Immature natural killer cell (primary cell): Measurements from ENCODE around the gene XCL1. TPM values are rescaled to one million over a fixed set of nuclear protein-coding genes. Genes with fewer than 3 reads are reported as not detected.

Experiments used
- DNase-seq, 3 donors: peaks; one replicate each; pipeline ENCODE4 v3.0.0; 2022; ENCODE audit warnings: mixed read lengths in 1 of 3
- H3K27ac Mint-ChIP-seq, 6 donors: one replicate each; pipeline ENCODE4 v1.8.0; 2020; ENCODE audit warnings: mixed read lengths in 6 of 6, mild to moderate bottlenecking in 5 of 6, inconsistent platforms in 4 of 6, moderate library complexity in 3 of 6
- H3K27me3 Mint-ChIP-seq, 3 donors: one replicate each; pipeline ENCODE4 v1.8.0; 2020 to 2021; ENCODE audit warnings: low read depth in 3 of 3, mild to moderate bottlenecking in 3 of 3, mixed read lengths in 3 of 3, moderate library complexity in 3 of 3, inconsistent platforms in 1 of 3
- H3K36me3 Mint-ChIP-seq, 3 donors: one replicate each; pipeline ENCODE4 v1.8.0; 2020; ENCODE audit warnings: mixed read lengths in 3 of 3, inconsistent platforms in 2 of 3, mild to moderate bottlenecking in 2 of 3
- H3K4me1 Mint-ChIP-seq, 2 donors: one replicate each; pipeline ENCODE4 v1.8.0; 2020; ENCODE audit warnings: inconsistent platforms in 2 of 2, mild to moderate bottlenecking in 2 of 2, mixed read lengths in 2 of 2, moderate library complexity in 1 of 2
- H3K4me3 Mint-ChIP-seq, 5 donors: one replicate each; pipeline ENCODE4 v1.8.0; 2020; ENCODE audit warnings: mild to moderate bottlenecking in 5 of 5, mixed read lengths in 5 of 5, inconsistent platforms in 3 of 5, moderate library complexity in 3 of 5
- H3K9me3 Mint-ChIP-seq, 6 donors: one replicate each; pipeline ENCODE4 v1.8.0; 2020; ENCODE audit warnings: mild to moderate bottlenecking in 6 of 6, mixed read lengths in 6 of 6, inconsistent platforms in 4 of 6, moderate library complexity in 3 of 6
- polyA plus RNA-seq, 3 donors: library from polyadenylated mRNA; unstranded; fragments of 300-500 nt; fragmentation: Illumina TruSeq; gene quantifications; one replicate each; pipeline ENCODE4 v1.2.3, GENCODE V29; 2021

Gene XCL1
- polyA plus RNA-seq, 3 donors from 2014 or later = 40.1 to 123 (median 59.8) TPM

GRCh38 chr1:168617974-168618750 is 41.8 kb downstream of the XCL1 start:
- DNase-seq = no peak
- Mint-ChIP-seq H3K27me3 (peaks cover 5 to 7% (median 6%) of the 10 kb centered on the region in 3 donors), H3K27ac (no peak overlapping the region), H3K36me3 (no peaks in the 10 kb centered on the region), H3K4me3 (no peak overlapping the region), H3K4me1 (no peaks in the 10 kb centered on the region), H3K9me3 (no peaks in the 10 kb centered on the region)

- Mint-ChIP-seq H3K4me3 (no peak overlapping the region), H3K27ac (no peak overlapping the region), H3K36me3 (no peaks in the 10 kb centered on the region), H3K27me3 (peaks cover 0 to 4% (median 0%) of the 10 kb centered on the region in 3 donors), H3K4me1 (no peaks in the 10 kb centered on the region), H3K9me3 (no peaks in the 10 kb centered on the region)
- DNase-seq = no peak
Observed at GRCh38 chr1:168618886-168619285, 42.5 kb downstream of the XCL1 start.

GRCh38 chr1:168621356-168621755 is 45.0 kb downstream of the XCL1 start:
- no peak for DNase-seq
- Mint-ChIP-seq H3K27ac (no peak overlapping the region), H3K4me3 (no peak overlapping the region), H3K27me3 (peaks cover 0 to 2% (median 0%) of the 10 kb centered on the region in 3 donors), H3K36me3 (no peaks in the 10 kb centered on the region), H3K9me3 (no peaks in the 10 kb centered on the region), H3K4me1 (no peaks in the 10 kb centered on the region)

GRCh38 chr1:168623003-168623828 is 46.8 kb downstream of the XCL1 start:
- Mint-ChIP-seq H3K4me1 (no peaks in the 10 kb centered on the region), H3K27ac (no peak overlapping the region), H3K4me3 (no peak overlapping the region), H3K36me3 (no peaks in the 10 kb centered on the region), H3K27me3 (peaks cover 0 to 4% (median 2%) of the 10 kb centered on the region in 3 donors), H3K9me3 (no peaks in the 10 kb centered on the region)
- DNase-seq = no peak

- H3K9me3 Mint-ChIP-seq = no peaks in the 10 kb centered on the region
- H3K4me3 Mint-ChIP-seq = no peak overlapping the region
- no peaks in the 10 kb centered on the region for H3K4me1 Mint-ChIP-seq
- H3K27me3 Mint-ChIP-seq = peaks cover 0 to 4% (median 2%) of the 10 kb centered on the region in 3 donors
- H3K27ac Mint-ChIP-seq = no peak overlapping the region
- DNase-seq = no peak
- no peaks in the 10 kb centered on the region for H3K36me3 Mint-ChIP-seq
Observed at GRCh38 chr1:168623831-168624230, 47.4 kb downstream of the XCL1 start.

GRCh38 chr1:168626326-168626725 is 49.9 kb downstream of the XCL1 start:
- Mint-ChIP-seq H3K27ac (no peak overlapping the region), H3K4me1 (no peaks in the 10 kb centered on the region), H3K36me3 (no peaks in the 10 kb centered on the region), H3K9me3 (no peaks in the 10 kb centered on the region), H3K4me3 (no peak overlapping the region), H3K27me3 (peaks cover 0 to 4% (median 2%) of the 10 kb centered on the region in 3 donors)
- DNase-seq = no peak

- Mint-ChIP-seq H3K4me3 (no peak overlapping the region), H3K27ac (no peak overlapping the region), H3K9me3 (no peaks in the 10 kb centered on the region), H3K27me3 (peaks cover 0 to 5% (median 2%) of the 10 kb centered on the region in 3 donors), H3K36me3 (no peaks in the 10 kb centered on the region), H3K4me1 (no peaks in the 10 kb centered on the region)
- no peak for DNase-seq
Observed at GRCh38 chr1:168627370-168627769, 51.0 kb downstream of the XCL1 start.

- Mint-ChIP-seq H3K27ac (no peak overlapping the region), H3K9me3 (no peaks in the 10 kb centered on the region), H3K4me3 (no peak overlapping the region), H3K4me1 (no peaks in the 10 kb centered on the region), H3K27me3 (peaks cover 0 to 7% (median 2%) of the 10 kb centered on the region in 3 donors), H3K36me3 (no peaks in the 10 kb centered on the region)
- DNase-seq = no peak
Observed at GRCh38 chr1:168628807-168629206, 52.4 kb downstream of the XCL1 start.

- Mint-ChIP-seq H3K4me1 (no peaks in the 10 kb centered on the region), H3K27ac (no peak overlapping the region), H3K27me3 (peaks cover 0 to 7% (median 2%) of the 10 kb centered on the region in 3 donors), H3K36me3 (no peaks in the 10 kb centered on the region), H3K4me3 (no peak overlapping the region), H3K9me3 (no peaks in the 10 kb centered on the region)
- no peak for DNase-seq
Observed at GRCh38 chr1:168629466-168629865, 53.1 kb downstream of the XCL1 start.

Other genes with a start within 250 kb of the XCL1 start
- gene XCL2, start 32.6 kb upstream of the XCL1 start, polyA plus RNA-seq = 1,000 to 10,000 TPM in 1 of 3 donors, 100 to 1,000 TPM in 2; 537 to 1,283 (median 719) TPM
- gene DPT, start 152.6 kb downstream of the XCL1 start, polyA plus RNA-seq = not detected